D721Med (cell line): ENCODE measurements around the gene SSR1.

Experiments
- DNase-seq: peaks from one replicate; pipeline ENCODE4 v3.0.0; 2011; ENCODE audit warnings: low spot score; ENCODE audit not compliant: insufficient read length
- FAIRE-seq: peaks from 2 replicates; lab custom pipeline; 2011; peaks lifted over from hg19 to GRCh38; lab: Jason Lieb, UNC
- TF ChIP-seq, protein P1 (sequence below): IDR thresholded peaks from 2 replicates; pipeline ENCODE4 v1.5.1; 2012; ENCODE audit warnings: mild to moderate bottlenecking, control low read depth; ENCODE audit not compliant: insufficient read depth; ENCODE audit errors: missing control alignments

SSR1 gene

DNA sequence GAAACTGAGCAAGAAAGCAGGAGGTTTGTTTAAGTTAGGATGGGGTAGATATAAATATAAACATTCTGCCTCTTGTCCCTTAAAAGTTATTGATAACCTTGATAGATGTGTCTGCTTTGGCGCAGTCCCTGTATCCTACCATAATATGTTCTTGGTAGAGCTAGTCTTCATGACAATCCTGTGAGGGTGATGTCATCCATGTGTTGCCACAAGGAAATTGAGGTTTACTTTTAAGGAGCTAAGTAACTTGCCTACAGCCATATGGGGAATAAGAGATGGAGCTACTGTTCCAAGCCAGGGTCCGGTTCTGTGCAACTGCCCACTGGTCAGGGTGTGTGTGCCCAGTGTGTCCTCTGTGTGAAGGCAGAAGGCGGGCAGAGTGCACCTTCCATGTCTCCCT is 78.5 kb downstream of the SSR1 start:
- TF ChIP-seq, protein P1, sequence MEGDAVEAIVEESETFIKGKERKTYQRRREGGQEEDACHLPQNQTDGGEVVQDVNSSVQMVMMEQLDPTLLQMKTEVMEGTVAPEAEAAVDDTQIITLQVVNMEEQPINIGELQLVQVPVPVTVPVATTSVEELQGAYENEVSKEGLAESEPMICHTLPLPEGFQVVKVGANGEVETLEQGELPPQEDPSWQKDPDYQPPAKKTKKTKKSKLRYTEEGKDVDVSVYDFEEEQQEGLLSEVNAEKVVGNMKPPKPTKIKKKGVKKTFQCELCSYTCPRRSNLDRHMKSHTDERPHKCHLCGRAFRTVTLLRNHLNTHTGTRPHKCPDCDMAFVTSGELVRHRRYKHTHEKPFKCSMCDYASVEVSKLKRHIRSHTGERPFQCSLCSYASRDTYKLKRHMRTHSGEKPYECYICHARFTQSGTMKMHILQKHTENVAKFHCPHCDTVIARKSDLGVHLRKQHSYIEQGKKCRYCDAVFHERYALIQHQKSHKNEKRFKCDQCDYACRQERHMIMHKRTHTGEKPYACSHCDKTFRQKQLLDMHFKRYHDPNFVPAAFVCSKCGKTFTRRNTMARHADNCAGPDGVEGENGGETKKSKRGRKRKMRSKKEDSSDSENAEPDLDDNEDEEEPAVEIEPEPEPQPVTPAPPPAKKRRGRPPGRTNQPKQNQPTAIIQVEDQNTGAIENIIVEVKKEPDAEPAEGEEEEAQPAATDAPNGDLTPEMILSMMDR = no peak
- FAIRE-seq (no peak), DNase-seq (no peak)

GRCh38 chr6:7232351-7232750 is 80.6 kb downstream of the SSR1 start:
- TF ChIP-seq, protein P1 = no peak
- no peak for DNase-seq
- no peak for FAIRE-seq

GRCh38 chr6:7230956-7231713 is 81.9 kb downstream of the SSR1 start:
- no peak for DNase-seq
- FAIRE-seq = no peak
- TF ChIP-seq, protein P1 = no peak

DNA sequence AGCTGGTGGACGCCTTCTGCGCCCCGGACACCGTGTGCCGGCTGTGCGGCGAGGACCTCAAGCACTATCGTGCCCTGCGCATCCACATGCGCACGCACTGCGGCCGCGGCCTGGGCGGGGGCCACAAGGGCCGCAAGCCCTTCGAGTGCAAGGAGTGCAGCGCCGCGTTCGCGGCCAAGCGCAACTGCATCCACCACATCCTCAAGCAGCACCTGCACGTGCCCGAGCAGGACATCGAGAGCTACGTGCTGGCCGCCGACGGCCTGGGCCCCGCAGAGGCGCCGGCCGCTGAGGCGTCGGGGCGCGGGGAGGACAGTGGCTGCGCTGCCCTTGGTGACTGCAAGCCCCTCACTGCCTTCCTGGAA is 82.7 kb downstream of the SSR1 start:
- DNase-seq (no peak), FAIRE-seq (no peak)
- TF ChIP-seq, protein P1 = no peak

DNA sequence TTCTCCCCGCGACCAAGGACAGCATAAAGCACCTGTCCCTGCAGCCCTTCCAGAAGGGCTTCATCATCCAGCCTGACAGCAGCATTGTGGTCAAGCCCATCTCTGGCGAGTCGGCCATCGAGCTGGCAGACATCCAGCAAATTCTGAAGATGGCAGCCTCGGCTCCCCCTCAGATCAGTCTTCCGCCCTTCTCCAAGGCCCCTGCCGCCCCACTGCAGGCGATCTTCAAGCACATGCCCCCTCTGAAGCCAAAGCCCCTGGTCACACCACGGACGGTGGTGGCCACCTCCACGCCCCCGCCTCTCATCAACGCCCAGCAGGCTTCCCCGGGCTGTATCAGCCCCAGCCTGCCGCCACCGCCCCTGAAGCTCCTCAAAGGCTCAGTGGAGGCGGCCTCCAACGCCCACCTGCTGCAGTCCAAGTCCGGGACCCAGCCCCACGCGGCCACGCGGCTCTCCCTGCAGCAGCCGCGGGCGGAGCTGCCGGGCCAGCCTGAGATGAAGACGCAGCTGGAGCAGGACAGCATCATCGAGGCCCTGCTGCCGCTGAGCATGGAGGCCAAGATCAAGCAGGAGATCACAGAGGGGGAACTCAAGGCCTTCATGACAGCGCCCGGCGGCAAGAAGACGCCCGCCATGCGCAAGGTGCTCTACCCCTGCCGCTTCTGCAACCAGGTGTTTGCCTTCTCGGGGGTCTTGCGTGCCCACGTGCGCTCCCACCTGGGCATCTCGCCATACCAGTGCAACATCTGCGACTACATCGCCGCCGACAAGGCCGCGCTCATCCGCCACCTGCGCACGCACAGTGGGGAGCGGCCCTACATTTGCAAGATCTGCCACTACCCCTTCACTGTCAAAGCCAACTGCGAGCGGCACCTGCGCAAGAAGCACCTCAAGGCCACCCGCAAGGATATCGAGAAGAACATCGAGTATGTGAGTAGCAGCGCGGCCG is 83.3 kb downstream of the SSR1 start:
- no peak for FAIRE-seq
- DNase-seq = no peak
- TF ChIP-seq, protein P1 = no peak

GRCh38 chr6:7228662-7229375 is 84.2 kb downstream of the SSR1 start:
- FAIRE-seq (no peak), DNase-seq (no peak)
- TF ChIP-seq, protein P1 = no peak
